Tongue (tissue), 2 donors: ENCODE measurements around the gene SMC5. TPM values are rescaled to one million over a fixed set of nuclear protein-coding genes. Genes with fewer than 3 reads are reported as not detected.
A peak's percentile ranks its signal among the peaks of the same experiment; 100 is the strongest.
"Not testable (repeated sequence)": the region's sequence is repeated elsewhere in the genome, so short reads cannot be mapped to it uniquely, and the experiment has no call there.

Source experiments
- DNase-seq: peaks from one replicate; pipeline ENCODE4 v3.0.0-alpha.2; 2015
- total RNA-seq: library from RNA; depleted of rRNA; stranded (reverse); fragments of >200 nt; gene quantifications from one replicate; pipeline ENCODE4 v1.2.3, GENCODE V29; 2014

SMC5 gene
- total RNA-seq, 1 donor from 2014 or later = 47.8 TPM

GRCh38 chr9:70367305-70367930, 108.6 kb downstream of the SMC5 start:
- DNase-seq = no peak

GRCh38 chr9:70374962-70375618, 116.3 kb downstream of the SMC5 start:
- DNase-seq = no peak

GRCh38 chr9:70382046-70382708, 123.4 kb downstream of the SMC5 start:
- no peak for DNase-seq

GRCh38 chr9:70382709-70383605, 124.2 kb downstream of the SMC5 start:
- DNase-seq = no peak

GRCh38 chr9:70385426-70385825, 126.6 kb downstream of the SMC5 start:
- peak; percentile 35 for DNase-seq

- DNase-seq = no peak
These were observed 128.9 kb downstream of the SMC5 start for GRCh38 chr9:70387663-70388062.

- no peak for DNase-seq
These were observed 130.4 kb downstream of the SMC5 start for GRCh38 chr9:70389188-70389587.

- peak; percentile 52 for DNase-seq
These were observed 131.0 kb downstream of the SMC5 start for GRCh38 chr9:70389621-70390266.

GRCh38 chr9:70390933-70391341, 132.2 kb downstream of the SMC5 start:
- no peak for DNase-seq

GRCh38 chr9:70392189-70392588, 133.4 kb downstream of the SMC5 start:
- DNase-seq = no peak

- no peak for DNase-seq
These were observed 134.1 kb downstream of the SMC5 start for GRCh38 chr9:70392850-70393249.

GRCh38 chr9:70395652-70396051, 136.9 kb downstream of the SMC5 start:
- DNase-seq = no peak

- DNase-seq = no peak
These were observed 139.4 kb downstream of the SMC5 start for GRCh38 chr9:70398145-70398556.

- DNase-seq = no peak
These were observed 140.4 kb downstream of the SMC5 start for GRCh38 chr9:70399141-70399540.

GRCh38 chr9:70400107-70400892, 141.5 kb downstream of the SMC5 start:
- no peak for DNase-seq

- DNase-seq = not testable (repeated sequence)
These were observed 142.5 kb downstream of the SMC5 start for GRCh38 chr9:70401241-70401640.

GRCh38 chr9:70402213-70402612, 143.4 kb downstream of the SMC5 start:
- DNase-seq = no peak

- DNase-seq = no peak
These were observed 144.4 kb downstream of the SMC5 start for GRCh38 chr9:70403166-70403565.

GRCh38 chr9:70403618-70404025, 144.8 kb downstream of the SMC5 start:
- no peak for DNase-seq

- DNase-seq = no peak
These were observed 145.5 kb downstream of the SMC5 start for GRCh38 chr9:70404261-70404660.
